Mesothelial cell of epicardium (in vitro differentiated cells): Measurements from ENCODE around the gene ZNRF3. TPM values are rescaled to one million over a fixed set of nuclear protein-coding genes. Genes with fewer than 3 reads are reported as not detected.

Experiments used
- DNase-seq, 2 experiments: peaks; one replicate each; pipeline ENCODE4 v3.0.0; 2021; ENCODE audit warnings: low spot score in 2 of 2; ENCODE audit not compliant: unreplicated experiment in 2 of 2
- H3K27ac Mint-ChIP-seq: 2 replicates; pipeline ENCODE4 v1.8.0; 2021; ENCODE audit warnings: mixed read lengths
- H3K27me3 Mint-ChIP-seq: 2 replicates; pipeline ENCODE4 v1.8.0; 2021; ENCODE audit warnings: low read depth, mixed read lengths
- H3K36me3 Mint-ChIP-seq: 2 replicates; pipeline ENCODE4 v1.8.0; 2021; ENCODE audit warnings: mixed read lengths
- H3K4me1 Mint-ChIP-seq: 2 replicates; pipeline ENCODE4 v1.8.0; 2021; ENCODE audit warnings: mixed read lengths
- H3K4me3 Mint-ChIP-seq: 2 replicates; pipeline ENCODE4 v1.8.0; 2021; ENCODE audit warnings: mild to moderate bottlenecking, moderate library complexity, mixed read lengths
- H3K9me3 Mint-ChIP-seq: 2 replicates; pipeline ENCODE4 v1.8.0; 2021; ENCODE audit warnings: mixed read lengths
- CTCF ChIP-seq: fragments of 200-600 bp; sonication (generic); IDR thresholded peaks from one replicate; pipeline ENCODE4 v1.5.0; 2021; ENCODE audit warnings: antibody characterized with exemption; ENCODE audit not compliant: unreplicated experiment
- total RNA-seq: library from RNA; stranded (reverse); gene quantifications from 3 replicates; pipeline ENCODE4 v1.2.1, GENCODE V29; 2021

The ZNRF3 gene
- total RNA-seq, 1 donor from 2014 or later = 37.3 TPM

- Mint-ChIP-seq H3K9me3 (peaks cover 10% of the 10 kb centered on the region), H3K27me3 (no peaks in the 10 kb centered on the region), H3K27ac (peak overlapping the region; percentile 76), H3K4me3 (no peak overlapping the region), H3K4me1 (peaks cover 21% of the 10 kb centered on the region), H3K36me3 (peaks cover 19% of the 10 kb centered on the region)
- no peak for DNase-seq
- no peak for TF ChIP-seq CTCF
These were observed 86.2 kb downstream of the ZNRF3 start for GRCh38 chr22:28969401-28970168.

GRCh38 chr22:28973352-28973751 lies 90.0 kb downstream of the ZNRF3 start:
- Mint-ChIP-seq H3K9me3 (peaks cover 10% of the 10 kb centered on the region), H3K4me3 (no peak overlapping the region), H3K4me1 (peaks cover 29% of the 10 kb centered on the region), H3K27me3 (no peaks in the 10 kb centered on the region), H3K27ac (peak overlapping the region; percentile 82), H3K36me3 (peaks cover 19% of the 10 kb centered on the region)
- TF ChIP-seq CTCF = no peak
- DNase-seq = no peak

- Mint-ChIP-seq H3K27me3 (no peaks in the 10 kb centered on the region), H3K36me3 (peaks cover 2% of the 10 kb centered on the region), H3K9me3 (no peaks in the 10 kb centered on the region), H3K27ac (peak overlapping the region; percentile 98), H3K4me3 (no peak overlapping the region), H3K4me1 (peaks cover 44% of the 10 kb centered on the region)
- no peak for TF ChIP-seq CTCF
- DNase-seq = no peak
These were observed 93.7 kb downstream of the ZNRF3 start for GRCh38 chr22:28977060-28977459.

GRCh38 chr22:28977481-28977971 lies 94.2 kb downstream of the ZNRF3 start:
- Mint-ChIP-seq H3K27ac (peak overlapping the region; percentile 98), H3K4me3 (no peak overlapping the region), H3K36me3 (no peaks in the 10 kb centered on the region), H3K27me3 (no peaks in the 10 kb centered on the region), H3K9me3 (no peaks in the 10 kb centered on the region), H3K4me1 (peaks cover 46% of the 10 kb centered on the region)
- no peak for DNase-seq
- TF ChIP-seq CTCF = no peak

- Mint-ChIP-seq H3K36me3 (no peaks in the 10 kb centered on the region), H3K27me3 (no peaks in the 10 kb centered on the region), H3K27ac (peak overlapping the region; percentile 98), H3K4me3 (no peak overlapping the region), H3K9me3 (no peaks in the 10 kb centered on the region), H3K4me1 (peaks cover 52% of the 10 kb centered on the region)
- no peak for TF ChIP-seq CTCF
- DNase-seq = no peak
These were observed 94.8 kb downstream of the ZNRF3 start for GRCh38 chr22:28978158-28978557.
